ENCODE data around the gene CENPW.

CENPW gene

DNA sequence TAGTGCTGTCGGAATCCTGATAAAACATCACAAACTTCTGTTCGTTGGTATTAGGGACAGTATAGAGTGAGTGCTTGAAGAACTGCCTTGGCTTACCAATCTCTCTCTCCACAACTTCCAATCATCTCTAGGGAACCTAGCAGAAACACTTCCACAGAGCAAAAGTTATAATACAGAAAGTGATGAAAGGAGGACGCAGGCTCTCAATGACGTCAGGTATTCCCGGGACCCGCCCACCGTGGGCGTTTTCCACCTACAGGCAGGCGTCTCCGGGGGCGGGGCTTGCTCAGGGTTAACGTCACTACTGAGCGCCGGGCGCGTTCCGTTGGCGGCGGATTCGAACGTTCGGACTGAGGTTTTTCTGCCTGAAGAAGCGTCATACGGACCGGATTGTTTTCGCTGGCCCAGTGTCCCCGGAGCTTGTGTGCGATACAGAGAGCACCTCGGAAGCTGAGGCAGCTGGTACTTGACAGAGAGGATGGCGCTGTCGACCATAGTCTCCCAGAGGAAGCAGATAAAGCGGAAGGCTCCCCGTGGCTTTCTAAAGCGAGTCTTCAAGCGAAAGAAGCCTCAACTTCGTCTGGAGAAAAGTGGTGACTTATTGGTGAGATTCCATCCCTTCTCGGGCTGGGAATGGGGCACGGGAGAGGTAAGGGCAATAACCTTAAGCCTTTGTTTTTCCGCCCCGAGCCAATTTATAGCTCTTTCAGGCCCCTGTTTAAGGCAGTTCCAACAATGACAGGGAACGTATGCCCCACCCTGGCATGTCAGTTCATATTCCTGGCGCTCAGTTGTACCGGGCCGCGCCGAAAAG lies at the start of gene CENPW:
CENPW (plus strand) TSS at position 320 of the 814 bp plus-strand sequence; CDS start at position 479, 159 bp downstream.
- DNase-seq (ENCODE audit: low spot score) = peak; percentile 89

DNA sequence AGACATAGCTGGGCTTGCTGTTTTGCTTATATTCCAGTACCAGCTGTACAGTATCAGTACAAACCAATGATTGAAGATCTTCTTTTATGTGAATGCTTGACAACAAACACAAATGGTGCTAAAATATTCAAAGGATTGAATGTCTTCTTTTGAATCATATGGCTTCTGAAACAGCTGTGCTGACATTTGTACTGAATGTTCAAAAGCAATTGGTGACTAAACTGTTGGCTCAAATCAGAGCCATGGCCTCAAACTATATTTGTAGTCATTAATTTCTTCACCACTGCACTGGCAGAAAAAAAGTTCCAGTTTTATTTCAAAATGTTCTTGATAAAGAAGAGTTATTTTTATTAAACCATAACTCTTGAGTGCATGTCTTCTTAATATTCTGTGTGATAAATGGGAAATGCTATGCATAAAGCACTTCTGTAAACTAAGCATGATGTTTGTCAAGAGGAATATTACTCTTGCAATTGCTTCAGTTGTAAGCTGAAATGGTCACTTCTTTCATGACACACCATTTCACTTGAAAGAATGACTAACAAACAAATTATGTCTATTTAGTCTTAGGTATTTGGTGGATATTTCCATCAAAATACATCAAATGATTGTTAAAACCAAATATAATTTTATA lies 45.9 kb upstream of the CENPW start:
- no peak for DNase-seq (ENCODE audit: low spot score)

DNA sequence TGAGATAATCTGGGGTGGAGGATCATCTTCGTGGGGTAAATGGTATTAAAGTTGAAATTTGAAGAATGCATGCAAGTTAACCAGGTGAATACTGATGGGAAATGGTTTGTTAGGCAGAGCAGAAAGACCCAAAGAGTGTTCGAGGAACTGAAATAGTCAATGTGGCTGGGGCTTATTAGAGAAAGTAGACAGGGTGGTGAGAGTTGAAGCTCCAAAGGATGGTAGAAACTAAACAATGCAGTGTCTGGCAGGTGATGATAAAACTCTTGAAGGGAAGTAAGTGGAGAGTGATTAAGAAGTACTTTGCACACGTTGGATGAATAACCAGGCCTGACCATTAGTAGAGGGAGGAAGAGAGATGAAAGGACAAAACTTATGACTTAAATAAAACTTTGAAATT lies 39.8 kb upstream of the CENPW start:
- no peak for DNase-seq (ENCODE audit: low spot score)

DNA sequence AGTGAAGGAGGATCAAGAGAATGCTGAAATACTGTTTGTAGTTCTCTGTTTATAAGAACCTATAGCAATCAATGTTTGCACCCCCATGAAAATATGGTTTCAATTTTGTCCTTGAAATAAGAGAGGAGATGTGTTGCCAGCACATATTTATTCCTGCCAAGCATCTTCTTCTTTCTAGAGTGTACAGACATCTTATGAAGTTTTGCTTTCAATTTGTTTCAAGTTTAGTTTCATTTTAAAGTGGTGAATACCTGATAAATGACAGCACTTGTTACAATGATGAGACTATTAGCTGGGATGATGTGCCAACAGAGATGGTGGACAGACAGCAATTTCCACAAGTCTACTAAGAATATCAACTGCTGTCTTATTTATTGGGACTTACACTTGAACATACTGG lies 39.2 kb upstream of the CENPW start:
- peak; percentile 9 for DNase-seq (ENCODE audit: low spot score)

DNA sequence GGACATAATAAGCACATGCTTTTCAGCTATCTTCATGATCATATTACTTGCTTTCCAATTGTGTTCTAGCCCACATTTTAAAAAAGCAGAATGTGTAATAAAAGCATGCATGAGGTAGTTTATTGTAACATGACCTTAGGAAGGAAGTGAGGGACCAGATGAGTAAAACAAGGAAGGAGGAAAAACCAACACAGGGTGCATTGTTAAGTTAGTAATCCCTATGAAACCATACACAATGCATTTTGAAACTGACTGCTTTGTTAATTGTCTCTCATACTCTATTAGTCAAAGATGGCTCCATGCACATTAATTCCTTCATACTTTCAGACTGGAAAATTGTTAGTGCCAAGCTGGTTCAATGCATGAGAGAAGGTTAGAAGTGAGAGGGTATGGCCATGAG lies 37.7 kb upstream of the CENPW start:
- DNase-seq (ENCODE audit: low spot score) = peak; percentile 57

DNA sequence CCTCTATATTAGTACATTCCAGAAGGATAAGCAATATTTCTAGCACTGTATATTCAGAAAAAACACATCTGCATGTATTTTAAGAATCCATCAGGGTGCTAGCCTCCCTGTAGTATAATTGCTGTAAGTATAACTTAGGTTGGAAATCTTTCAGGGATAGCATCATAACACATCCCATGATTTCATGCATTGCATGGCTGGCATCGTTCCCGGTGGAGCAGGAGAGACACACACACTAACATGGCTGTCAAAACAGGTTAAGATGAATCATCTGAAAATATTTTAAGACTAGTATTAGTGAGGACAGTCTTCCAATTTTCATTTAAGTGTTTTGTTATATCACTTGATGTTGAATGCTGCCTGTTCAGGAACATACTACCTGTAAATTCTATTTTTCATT lies 32.1 kb upstream of the CENPW start:
- peak; percentile 67 for DNase-seq (ENCODE audit: low spot score)

DNA sequence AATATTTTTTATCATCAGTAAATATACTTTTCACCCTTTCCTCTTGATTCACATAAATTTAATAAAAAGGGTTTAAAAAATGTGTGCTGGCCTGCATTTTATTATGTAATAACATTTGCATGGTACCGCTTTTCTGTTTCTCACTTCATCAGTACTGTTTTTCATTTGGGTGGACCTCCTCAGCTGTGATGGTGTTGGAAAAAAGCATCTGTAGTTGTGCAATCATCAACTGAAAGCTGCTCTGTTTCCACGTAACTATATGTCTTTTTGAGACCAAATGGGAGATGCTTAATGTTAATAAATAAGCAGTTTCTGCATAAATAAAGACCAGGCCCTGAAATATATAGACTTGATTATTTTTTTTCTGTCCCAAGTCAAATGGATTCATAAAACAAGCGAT lies 31.6 kb upstream of the CENPW start:
- no peak for DNase-seq (ENCODE audit: low spot score)

DNA sequence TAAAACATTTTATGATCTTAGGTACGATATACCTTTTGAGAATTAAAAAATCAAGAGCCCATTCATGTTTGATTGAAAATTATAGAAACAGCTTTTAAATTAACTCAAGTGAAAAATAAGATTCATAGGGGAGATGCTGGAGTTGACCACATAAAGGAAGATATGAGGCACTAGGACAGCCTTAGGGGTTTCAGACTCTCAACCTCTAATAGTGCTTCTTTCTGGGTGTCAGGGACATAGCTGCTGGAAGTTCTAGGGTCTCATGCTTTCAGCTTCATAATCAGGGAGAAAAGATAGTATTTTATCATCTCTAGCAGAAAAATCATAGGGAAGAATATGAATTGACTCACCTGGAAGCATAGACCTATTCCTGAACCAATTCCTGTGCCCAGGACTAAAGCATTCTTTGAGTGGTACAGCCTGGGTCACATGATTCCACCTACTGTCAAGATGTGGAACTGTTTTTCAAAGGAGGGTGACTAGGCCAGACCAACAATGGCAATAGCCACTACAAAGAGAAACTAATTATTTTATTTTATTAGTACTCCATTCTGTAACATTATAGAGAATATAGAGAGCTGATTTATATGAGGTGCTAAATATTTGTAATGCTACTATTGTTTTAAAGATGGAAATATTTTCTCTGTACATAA lies 27.8 kb upstream of the CENPW start:
- DNase-seq (ENCODE audit: low spot score) = peak; percentile 47

DNA sequence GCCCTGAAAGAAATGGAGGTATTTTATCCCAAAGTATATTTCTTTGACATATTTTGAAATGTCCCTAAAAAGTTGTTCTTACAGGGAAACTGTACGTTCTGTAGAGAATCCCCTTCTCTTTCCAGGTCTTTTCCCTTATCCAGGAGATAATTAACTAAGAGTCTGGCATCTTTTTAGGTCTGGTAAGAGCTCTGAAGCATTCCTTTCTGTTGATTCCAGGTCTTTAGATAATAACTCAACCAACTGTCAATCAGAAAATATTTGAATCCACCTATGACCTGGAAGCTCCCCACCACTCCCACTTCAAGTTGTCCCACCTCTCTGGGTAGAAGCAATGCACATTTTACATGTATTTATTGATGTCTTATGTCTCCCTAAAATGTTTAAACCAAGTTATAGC lies 26.0 kb upstream of the CENPW start:
- peak; percentile 55 for DNase-seq (ENCODE audit: low spot score)

DNA sequence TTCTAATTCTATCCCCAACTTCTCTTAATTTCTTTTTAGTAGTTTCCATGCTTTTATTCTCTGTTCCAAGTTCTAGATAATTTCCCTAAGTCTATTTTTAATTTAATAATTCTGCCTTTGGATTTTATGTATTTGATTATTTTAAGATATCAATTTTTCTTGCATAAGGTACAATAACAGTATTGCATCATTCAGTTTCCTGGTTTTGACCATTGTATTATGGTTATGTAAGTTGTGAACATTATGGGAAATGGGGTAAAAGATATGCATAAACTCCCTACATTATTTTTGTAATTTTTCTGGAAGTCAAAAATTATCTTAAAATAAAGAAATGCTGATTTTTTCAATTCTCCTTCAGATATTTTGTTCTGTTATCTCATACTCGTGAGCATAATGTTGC lies 21.1 kb upstream of the CENPW start:
- DNase-seq (ENCODE audit: low spot score) = no peak

DNA sequence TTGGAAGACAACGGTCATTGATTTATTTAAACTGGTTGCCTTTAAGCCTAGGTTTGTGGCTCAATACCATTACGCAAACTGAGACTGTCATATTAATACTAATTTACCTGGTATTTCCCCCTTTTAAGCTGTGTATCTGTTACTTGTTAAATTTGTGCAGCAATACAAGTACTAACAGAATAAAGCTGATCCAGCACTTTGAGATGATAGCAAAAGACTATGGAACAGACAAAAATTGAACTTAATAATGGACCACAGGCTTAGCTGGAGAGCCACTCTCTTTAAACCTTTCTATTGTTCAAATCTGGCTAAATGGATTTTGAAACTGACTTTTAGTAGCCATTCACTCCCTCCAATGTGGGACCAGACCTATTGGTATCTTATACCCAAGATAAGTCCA lies 6.2 kb upstream of the CENPW start:
- DNase-seq (ENCODE audit: low spot score) = no peak

DNA sequence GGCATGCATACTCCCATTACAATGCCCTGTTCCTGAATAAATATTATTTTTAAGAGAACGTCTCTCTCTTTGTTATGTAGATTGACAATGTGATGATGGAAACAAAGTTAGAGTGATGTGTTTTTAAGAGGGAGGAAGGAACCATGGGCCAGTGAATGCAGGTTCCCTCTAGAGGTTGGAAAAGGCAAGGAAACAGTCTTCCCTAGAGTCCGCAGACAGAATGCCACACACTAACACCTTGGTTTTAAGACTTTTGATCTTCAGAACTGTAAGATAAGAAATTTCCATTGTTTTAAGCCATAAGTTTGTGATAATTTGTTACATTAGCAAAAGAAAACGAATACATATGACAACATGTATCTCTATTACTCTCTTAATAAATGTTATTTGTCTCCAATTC lies 4.7 kb upstream of the CENPW start:
- no peak for DNase-seq (ENCODE audit: low spot score)

DNA sequence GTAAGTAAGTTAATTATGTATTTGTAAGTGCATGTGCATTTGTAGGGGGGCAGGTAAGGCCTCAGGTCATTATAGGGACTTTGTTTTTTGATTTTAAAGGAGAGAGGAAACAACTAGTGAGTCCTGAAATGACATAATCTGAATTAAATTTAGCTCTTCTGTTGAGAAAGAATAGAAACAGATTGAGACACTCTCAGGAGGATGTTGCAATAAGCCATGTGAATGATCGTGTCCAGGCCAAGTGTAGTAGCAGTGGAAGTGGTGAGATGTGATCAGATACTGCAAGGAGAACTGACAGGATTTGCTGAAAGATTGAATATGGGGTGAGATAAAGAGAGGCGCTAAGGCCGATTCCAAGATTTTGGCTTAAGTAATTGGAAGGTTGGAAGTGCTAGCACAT lies 2.6 kb upstream of the CENPW start:
- no peak for DNase-seq (ENCODE audit: low spot score)

DNA sequence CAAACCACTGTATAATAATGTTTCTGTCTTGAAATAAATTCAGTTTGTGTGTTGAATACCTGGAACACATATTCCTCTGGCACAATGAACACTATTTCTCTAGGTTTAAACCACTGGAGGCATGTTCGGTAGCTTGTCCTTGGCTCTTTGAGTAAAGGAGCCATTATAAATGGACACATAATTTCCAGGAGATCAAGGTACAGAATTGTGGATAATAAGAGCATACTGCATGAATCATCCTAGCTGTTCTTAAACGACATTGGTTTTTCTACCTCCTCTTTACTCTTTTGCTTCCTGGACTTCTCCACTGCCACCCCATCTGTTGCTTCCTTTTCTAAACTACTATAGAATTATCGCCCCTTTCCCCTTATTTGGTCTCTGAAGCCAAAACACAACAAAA lies 1.2 kb downstream of the CENPW start:
- peak; percentile 5 for DNase-seq (ENCODE audit: low spot score)

DNA sequence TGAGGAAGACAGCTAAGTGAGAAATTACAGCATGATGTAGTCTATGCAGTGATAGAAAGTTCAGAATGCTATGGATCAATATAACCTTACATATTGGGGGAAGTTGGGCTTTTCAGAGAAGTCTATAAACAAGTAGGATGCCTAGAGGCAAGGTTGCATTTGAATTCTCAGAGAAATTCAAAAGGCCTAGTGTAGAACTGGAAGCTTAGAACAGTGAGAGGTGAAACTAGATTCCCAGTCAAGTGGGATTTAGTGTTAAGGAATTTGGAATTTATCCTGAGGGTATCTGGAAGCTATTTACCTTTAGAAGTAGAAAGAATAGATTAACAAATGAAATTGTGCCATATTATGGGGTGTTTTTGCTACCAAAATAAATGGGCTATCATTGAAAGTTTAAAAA lies 4.3 kb downstream of the CENPW start:
- DNase-seq (ENCODE audit: low spot score) = no peak

DNA sequence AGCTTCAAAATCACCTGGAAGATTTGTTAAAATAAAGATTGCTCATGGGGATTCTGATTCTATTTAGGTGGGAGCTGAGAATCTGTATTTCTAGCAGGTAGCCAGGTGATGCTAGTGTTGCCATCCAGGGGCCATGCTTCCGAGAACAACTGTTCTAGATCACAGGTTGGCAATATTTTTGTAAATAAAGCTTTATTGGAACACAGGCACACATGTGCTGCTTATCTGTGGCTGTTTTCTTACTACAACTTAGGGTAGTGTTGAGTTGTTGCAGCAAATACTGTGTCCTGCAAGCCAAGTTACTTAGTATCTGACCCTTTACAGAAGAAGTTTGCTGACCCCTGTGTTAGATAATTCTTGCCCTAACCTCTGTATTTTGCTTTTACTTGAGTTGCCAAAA lies 12.0 kb downstream of the CENPW start:
- no peak for DNase-seq (ENCODE audit: low spot score)

DNA sequence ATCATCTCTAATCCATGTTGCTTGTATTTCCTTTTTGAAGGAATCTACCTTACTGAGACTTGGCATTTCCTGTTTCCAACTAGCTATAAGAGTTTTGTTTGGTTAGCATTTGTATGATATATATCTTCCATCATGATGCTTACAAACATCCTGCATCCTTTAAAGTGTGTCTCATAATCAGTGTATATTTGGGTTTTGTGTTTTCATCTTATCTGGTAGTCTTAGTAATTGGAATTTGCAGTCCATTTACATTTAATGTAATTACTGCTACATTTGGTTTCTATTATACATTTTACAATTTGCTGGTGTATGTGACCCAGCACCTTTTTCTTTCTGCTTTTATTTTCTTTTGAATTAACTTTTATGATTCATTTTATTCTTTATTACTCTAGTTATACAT lies 12.6 kb downstream of the CENPW start:
- no peak for DNase-seq (ENCODE audit: low spot score)

DNA sequence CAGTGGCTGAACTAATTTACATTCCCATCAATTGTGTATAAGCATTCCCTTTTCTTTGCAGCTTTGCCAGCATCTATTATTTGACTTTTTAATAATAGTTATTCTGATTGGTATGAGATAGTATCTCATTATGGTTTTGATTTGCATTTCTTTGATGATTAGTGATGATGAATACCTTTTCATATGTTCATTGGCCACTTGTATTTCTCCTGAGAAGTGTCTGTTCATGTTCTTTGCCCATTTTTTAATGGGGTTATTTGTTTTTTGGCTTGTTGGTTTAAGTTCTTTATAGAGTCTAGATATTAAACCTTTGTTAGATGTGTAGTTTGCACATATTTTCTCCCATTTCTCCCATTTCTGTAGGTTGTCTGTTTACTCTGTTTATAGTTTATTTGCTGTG lies 16.6 kb downstream of the CENPW start:
- no peak for DNase-seq (ENCODE audit: low spot score)

DNA sequence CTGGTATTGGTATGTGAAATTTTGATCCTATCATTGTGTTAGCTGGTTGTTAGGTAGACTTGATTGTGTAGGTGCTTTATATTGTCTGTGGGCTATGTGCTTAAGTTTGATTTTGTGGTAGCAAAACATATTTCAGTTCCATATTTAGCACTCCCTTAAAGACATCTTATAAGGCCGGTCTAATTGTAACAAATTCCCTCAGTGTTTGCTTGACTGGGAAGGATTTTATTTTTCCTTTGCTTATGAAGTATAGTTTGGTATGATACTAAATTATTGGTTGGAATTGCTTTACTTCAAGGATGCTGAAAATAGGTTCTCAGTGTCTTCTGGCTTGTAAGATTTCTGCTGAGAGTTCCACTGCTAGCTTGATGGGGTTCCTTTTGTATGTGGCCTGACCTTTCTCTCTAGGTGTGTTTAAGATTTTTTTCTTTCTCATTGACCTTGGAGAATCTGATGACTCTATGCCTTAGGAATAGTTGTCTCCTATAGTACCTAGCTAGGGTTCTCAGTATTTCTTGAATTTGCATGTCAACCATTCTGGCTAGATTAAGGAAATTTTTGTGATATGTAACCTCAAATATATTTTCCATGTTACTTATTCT lies 20.1 kb downstream of the CENPW start:
- no peak for DNase-seq (ENCODE audit: low spot score)

DNA sequence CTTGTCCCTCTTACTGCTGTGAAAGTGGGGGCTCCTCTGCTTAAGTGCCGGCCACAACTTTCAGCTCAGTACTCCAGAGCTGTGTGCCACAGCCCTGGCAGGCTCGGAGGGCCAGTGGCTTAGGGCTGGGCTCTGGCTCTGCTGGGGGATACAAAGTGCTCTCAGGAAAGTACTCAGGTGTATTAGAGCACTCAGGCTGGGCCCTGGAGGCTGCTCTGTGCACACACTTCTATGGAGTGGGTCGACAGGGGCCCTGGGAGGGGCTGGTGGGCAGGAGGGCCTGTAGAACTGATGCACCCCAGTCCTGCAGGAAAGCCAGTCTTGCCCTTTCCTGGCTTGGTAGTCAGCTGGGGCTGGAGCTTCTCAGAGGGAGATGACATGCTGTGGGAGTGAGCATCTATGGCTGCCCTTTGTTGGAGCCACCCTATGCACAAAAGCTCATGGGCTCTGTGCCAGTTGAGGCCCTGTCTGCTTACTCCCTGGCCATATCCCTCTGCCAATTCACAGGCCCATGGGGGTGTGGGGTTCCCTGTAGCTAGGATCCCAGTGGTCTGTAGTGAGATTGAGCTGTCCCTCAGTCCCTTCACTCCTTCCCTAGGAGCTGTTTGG lies 22.0 kb downstream of the CENPW start:
- DNase-seq (ENCODE audit: low spot score) = no peak

DNA sequence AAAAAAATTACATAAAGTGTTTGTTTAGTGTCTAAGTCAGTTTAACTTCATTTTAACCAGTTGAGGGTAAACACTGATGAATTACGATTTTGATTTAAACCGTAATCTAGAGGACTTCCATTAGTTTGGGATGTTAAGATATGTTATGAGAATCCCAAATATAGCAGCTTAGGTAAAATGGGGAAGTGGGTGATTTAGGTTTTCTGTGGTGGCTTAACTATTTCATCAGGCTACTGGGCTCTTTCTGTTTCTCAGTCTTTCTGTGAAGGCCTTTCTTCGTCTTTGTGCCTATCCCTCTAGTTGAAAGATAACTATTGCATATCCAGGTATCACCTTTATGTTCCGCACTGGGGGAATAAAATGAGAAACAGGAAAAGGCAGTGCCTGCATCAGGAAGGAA lies 27.9 kb downstream of the CENPW start:
- no peak for DNase-seq (ENCODE audit: low spot score)

DNA sequence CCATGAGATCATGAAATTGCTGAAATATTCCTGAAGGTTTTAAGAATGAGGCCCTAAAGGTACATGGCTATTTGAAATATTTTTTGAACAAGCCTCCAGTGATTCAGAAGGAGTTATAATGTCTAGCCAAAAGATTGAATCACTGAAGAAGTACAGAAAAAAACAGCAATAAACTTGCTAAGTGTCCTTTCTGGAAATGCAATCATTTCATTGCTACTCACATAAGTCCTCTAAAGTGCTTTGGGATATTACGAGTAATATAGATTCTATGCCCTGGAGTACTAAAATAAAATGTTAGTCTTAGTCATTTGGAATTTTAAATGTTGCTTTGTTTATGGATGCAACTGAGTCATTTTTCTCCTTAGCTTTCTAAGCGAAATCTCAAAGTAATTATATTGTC lies 32.7 kb downstream of the CENPW start:
- no peak for DNase-seq (ENCODE audit: low spot score)

DNA sequence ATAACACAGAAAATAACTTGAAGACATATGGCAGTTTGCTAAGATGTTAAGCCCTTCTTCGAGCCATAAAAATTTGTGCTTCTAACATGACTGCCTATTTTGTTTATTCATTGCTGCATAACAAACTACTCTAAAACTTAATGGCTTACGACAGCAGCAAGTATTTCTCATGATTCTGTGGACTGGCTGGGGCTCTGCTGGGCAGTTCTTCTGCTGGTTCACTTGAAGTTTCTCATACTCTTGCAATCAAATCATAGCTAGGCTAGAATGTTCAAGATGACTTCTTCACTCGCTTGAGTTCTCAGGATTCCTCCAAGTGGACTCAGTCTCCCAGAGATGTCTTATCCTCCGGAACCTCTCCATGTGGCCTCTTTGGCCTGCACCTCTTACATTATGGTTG lies 33.4 kb downstream of the CENPW start:
- no peak for DNase-seq (ENCODE audit: low spot score)
